Hepatocyte (in vitro differentiated cells): ENCODE data around the gene LIMK2.

ENCODE experiments used
- EZH2 ChIP-seq: fragments of 200-600 bp; sonication (generic); IDR thresholded peaks from 2 replicates; pipeline ENCODE4 v1.6.1; 2016; ENCODE audit warnings: antibody characterized with exemption, mild to moderate bottlenecking, borderline replicate concordance
- EZH2phosphoT487 ChIP-seq: fragments of 200-600 bp; sonication (generic); IDR thresholded peaks from one replicate; pipeline ENCODE4 v1.6.1; 2018; ENCODE audit warnings: antibody characterized with exemption, mild to moderate bottlenecking, low read depth, moderate library complexity; ENCODE audit not compliant: unreplicated experiment, severe bottlenecking
- TF ChIP-seq, protein P1 (sequence below): fragments of 200-600 bp; sonication (generic); IDR thresholded peaks from 2 replicates; pipeline ENCODE4 v1.5.1; 2016; ENCODE audit warnings: antibody characterized with exemption, mild to moderate bottlenecking; ENCODE audit not compliant: poor library complexity

DNA sequence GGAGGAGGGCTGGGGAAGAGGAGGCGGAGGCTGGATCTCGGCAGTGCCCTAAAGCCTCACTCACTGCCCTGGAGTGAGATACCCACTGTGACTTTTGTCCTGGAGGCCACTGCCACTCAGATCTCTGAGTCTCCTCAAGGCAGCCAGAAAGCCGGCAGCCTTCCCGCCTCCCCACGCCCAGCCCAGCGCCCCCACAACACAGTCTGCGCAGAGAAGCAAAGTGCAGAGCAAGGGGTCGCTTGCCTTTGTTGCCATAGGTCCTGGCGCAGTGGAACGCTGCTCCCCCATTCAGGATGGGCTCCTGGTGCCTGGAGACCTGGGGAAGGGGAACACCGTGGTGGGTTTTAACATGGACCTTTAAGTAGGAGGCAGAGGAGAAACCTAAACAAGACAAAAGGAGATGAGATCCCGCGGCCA is 116.5 kb downstream of the LIMK2 start:
- TF ChIP-seq, protein P1, sequence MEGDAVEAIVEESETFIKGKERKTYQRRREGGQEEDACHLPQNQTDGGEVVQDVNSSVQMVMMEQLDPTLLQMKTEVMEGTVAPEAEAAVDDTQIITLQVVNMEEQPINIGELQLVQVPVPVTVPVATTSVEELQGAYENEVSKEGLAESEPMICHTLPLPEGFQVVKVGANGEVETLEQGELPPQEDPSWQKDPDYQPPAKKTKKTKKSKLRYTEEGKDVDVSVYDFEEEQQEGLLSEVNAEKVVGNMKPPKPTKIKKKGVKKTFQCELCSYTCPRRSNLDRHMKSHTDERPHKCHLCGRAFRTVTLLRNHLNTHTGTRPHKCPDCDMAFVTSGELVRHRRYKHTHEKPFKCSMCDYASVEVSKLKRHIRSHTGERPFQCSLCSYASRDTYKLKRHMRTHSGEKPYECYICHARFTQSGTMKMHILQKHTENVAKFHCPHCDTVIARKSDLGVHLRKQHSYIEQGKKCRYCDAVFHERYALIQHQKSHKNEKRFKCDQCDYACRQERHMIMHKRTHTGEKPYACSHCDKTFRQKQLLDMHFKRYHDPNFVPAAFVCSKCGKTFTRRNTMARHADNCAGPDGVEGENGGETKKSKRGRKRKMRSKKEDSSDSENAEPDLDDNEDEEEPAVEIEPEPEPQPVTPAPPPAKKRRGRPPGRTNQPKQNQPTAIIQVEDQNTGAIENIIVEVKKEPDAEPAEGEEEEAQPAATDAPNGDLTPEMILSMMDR = no peak
- TF ChIP-seq EZH2 (no peak), EZH2phosphoT487 (no peak)
